ENCODE measurements around the gene LTB4R.

DNA sequence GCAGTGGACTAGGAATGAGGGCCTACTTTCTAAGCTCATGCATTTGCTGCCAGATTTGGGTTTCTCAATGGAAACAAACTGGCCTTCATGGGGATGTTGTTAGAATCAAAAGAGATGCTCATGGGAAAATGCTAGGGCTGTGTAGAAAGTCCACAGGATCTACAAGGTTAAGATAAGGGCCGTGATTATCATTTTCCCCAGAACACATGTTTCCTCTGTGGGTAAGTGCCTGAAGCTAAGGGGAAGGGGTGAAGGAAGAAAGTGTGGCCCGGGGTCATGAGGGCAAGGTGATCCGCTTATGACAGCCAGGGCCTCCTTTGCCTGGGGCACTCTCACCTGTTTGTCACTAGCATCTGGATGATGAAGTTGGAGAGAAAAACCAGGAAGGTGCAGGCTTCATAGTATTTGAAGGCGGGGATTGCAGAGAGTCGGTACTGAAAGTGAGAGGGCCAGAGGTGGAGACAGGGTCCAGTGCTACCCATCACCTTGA, 13.8 kb downstream of the LTB4R start:
- TF ChIP-seq, protein P1, sequence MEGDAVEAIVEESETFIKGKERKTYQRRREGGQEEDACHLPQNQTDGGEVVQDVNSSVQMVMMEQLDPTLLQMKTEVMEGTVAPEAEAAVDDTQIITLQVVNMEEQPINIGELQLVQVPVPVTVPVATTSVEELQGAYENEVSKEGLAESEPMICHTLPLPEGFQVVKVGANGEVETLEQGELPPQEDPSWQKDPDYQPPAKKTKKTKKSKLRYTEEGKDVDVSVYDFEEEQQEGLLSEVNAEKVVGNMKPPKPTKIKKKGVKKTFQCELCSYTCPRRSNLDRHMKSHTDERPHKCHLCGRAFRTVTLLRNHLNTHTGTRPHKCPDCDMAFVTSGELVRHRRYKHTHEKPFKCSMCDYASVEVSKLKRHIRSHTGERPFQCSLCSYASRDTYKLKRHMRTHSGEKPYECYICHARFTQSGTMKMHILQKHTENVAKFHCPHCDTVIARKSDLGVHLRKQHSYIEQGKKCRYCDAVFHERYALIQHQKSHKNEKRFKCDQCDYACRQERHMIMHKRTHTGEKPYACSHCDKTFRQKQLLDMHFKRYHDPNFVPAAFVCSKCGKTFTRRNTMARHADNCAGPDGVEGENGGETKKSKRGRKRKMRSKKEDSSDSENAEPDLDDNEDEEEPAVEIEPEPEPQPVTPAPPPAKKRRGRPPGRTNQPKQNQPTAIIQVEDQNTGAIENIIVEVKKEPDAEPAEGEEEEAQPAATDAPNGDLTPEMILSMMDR (IDR thresholded peaks at IDR 0.05 in 4 of 5, conservative IDR thresholded peaks at IDR 0.05 in 1 of 5): no peak
- no peak for TF ChIP-seq POLR2A (IDR thresholded peaks at IDR 0.05)

All from gastrocnemius medialis (tissue), 4 donors.